ENCODE measurements around the gene ATG14.
"Not testable (repeated sequence)": the region's sequence is repeated elsewhere in the genome, so short reads cannot be mapped to it uniquely, and the experiment has no call there.

Gene ATG14

GRCh38 chr14:55383541-55384140 lies 28.0 kb downstream of the ATG14 start:
- no peak for DNase-seq

- DNase-seq, result not testable (repeated sequence)
Measured at GRCh38 chr14:55383056-55383466, 28.6 kb downstream of the ATG14 start.

- DNase-seq, result no peak
Measured at GRCh38 chr14:55382483-55382882, 29.1 kb downstream of the ATG14 start.

GRCh38 chr14:55381561-55381960 lies 30.1 kb downstream of the ATG14 start:
- DNase-seq, result no peak

GRCh38 chr14:55381040-55381439 lies 30.6 kb downstream of the ATG14 start:
- no peak for DNase-seq

GRCh38 chr14:55377236-55377635 lies 34.4 kb downstream of the ATG14 start:
- DNase-seq, result no peak

GRCh38 chr14:55374771-55375170 lies 36.9 kb downstream of the ATG14 start:
- no peak for DNase-seq

GRCh38 chr14:55373784-55374705 lies 37.6 kb downstream of the ATG14 start:
- no peak for DNase-seq

- DNase-seq, result no peak
Measured at GRCh38 chr14:55372825-55373224, 38.8 kb downstream of the ATG14 start.

- no peak for DNase-seq
Measured at GRCh38 chr14:55372423-55372822, 39.2 kb downstream of the ATG14 start.

GRCh38 chr14:55370883-55371455 lies 40.7 kb downstream of the ATG14 start:
- DNase-seq, result no peak

GRCh38 chr14:55366271-55366670 lies 45.4 kb downstream of the ATG14 start:
- DNase-seq, result no peak

GRCh38 chr14:55361190-55361589 lies 50.4 kb downstream of the ATG14 start:
- DNase-seq, result no peak

- DNase-seq, result no peak
Measured at GRCh38 chr14:55359307-55359706, 52.3 kb downstream of the ATG14 start.

- DNase-seq, result peak; percentile 90
Measured at GRCh38 chr14:55356913-55357312, 54.7 kb downstream of the ATG14 start.

- DNase-seq, result no peak
Measured at GRCh38 chr14:55355922-55356321, 55.7 kb downstream of the ATG14 start.

- DNase-seq, result peak; percentile 86
Measured at GRCh38 chr14:55354500-55354899, 57.1 kb downstream of the ATG14 start.

GRCh38 chr14:55353686-55354467 lies 57.8 kb downstream of the ATG14 start:
- no peak for DNase-seq

GRCh38 chr14:55352201-55352600 lies 59.4 kb downstream of the ATG14 start:
- no peak for DNase-seq

- DNase-seq, result no peak
Measured at GRCh38 chr14:55351111-55351510, 60.5 kb downstream of the ATG14 start.

GRCh38 chr14:55350461-55350860 lies 61.2 kb downstream of the ATG14 start:
- no peak for DNase-seq

- DNase-seq, result no peak
Measured at GRCh38 chr14:55349565-55349964, 62.1 kb downstream of the ATG14 start.

- no peak for DNase-seq
Measured at GRCh38 chr14:55348766-55349453, 62.7 kb downstream of the ATG14 start.

Data from NCI-H510A treated with DMSO at 0.1 percent for 48 hours (cell line).